Nephron (organoid): ENCODE measurements around the gene POLL.

Source experiments
- H3K27ac Mint-ChIP-seq, 3 experiments: 2 replicates each; pipeline ENCODE4 v1.8.0; 2020; ENCODE audit warnings: mixed read lengths in 3 of 3, mild to moderate bottlenecking in 2 of 3, moderate library complexity in 1 of 3
- H3K27me3 Mint-ChIP-seq: 2 replicates; pipeline ENCODE4 v1.8.0; 2021; ENCODE audit warnings: low read depth, mild to moderate bottlenecking, moderate library complexity, mixed read lengths
- H3K36me3 Mint-ChIP-seq: 2 replicates; pipeline ENCODE4 v1.8.0; 2020; ENCODE audit warnings: low read depth, mixed read lengths
- H3K4me1 Mint-ChIP-seq: 2 replicates; pipeline ENCODE4 v1.8.0; 2020; ENCODE audit warnings: mixed read lengths
- H3K4me3 Mint-ChIP-seq, 3 experiments: 2 replicates each; pipeline ENCODE4 v1.8.0; 2020; ENCODE audit warnings: mild to moderate bottlenecking in 3 of 3, mixed read lengths in 3 of 3, moderate library complexity in 2 of 3
- H3K9me3 Mint-ChIP-seq: 2 replicates; pipeline ENCODE4 v1.8.0; 2020; ENCODE audit warnings: mixed read lengths
- CTCF ChIP-seq, 3 experiments: fragments of 200-600 bp; sonication (generic); IDR thresholded peaks; one replicate each; pipeline ENCODE4 v1.5.0; 2021; ENCODE audit warnings: antibody characterized with exemption in 3 of 3; ENCODE audit not compliant: unreplicated experiment in 3 of 3

Gene POLL

GRCh38 chr10:101572785-101573184 is 15.3 kb downstream of the POLL start:
- Mint-ChIP-seq H3K4me1 (no peaks in the 10 kb centered on the region), H3K9me3 (no peaks in the 10 kb centered on the region), H3K27me3 (peaks cover 33% of the 10 kb centered on the region), H3K4me3 (no peak overlapping the region), H3K27ac (no peak overlapping the region), H3K36me3 (peaks cover 3% of the 10 kb centered on the region)
- no peak for TF ChIP-seq CTCF (IDR thresholded peaks at IDR 0.05; ENCODE audit: unreplicated experiment in 3 of 3)

- Mint-ChIP-seq H3K4me1 (peaks cover 5% of the 10 kb centered on the region), H3K36me3 (peaks cover 1% of the 10 kb centered on the region), H3K9me3 (no peaks in the 10 kb centered on the region), H3K27me3 (peaks cover 39% of the 10 kb centered on the region), H3K4me3 (no peak overlapping the region), H3K27ac (no peak overlapping the region)
- TF ChIP-seq CTCF (IDR thresholded peaks at IDR 0.05; ENCODE audit: unreplicated experiment in 3 of 3): no peak
These were observed 15.9 kb downstream of the POLL start for GRCh38 chr10:101572126-101572525.

GRCh38 chr10:101571271-101571925 is 16.7 kb downstream of the POLL start:
- no peak for TF ChIP-seq CTCF (IDR thresholded peaks at IDR 0.05; ENCODE audit: unreplicated experiment in 3 of 3)
- H3K9me3 Mint-ChIP-seq: no peaks in the 10 kb centered on the region
- H3K4me3 Mint-ChIP-seq: peak overlapping the region; percentile 63 to 80 (median 72)
- no peaks in the 10 kb centered on the region for H3K36me3 Mint-ChIP-seq
- peaks cover 10% of the 10 kb centered on the region for H3K4me1 Mint-ChIP-seq
- no peak overlapping the region for H3K27ac Mint-ChIP-seq
- peaks cover 44% of the 10 kb centered on the region for H3K27me3 Mint-ChIP-seq

GRCh38 chr10:101570428-101571270 is 17.4 kb downstream of the POLL start:
- peaks cover 10% of the 10 kb centered on the region for H3K4me1 Mint-ChIP-seq
- no peaks in the 10 kb centered on the region for H3K9me3 Mint-ChIP-seq
- peaks cover 46% of the 10 kb centered on the region for H3K27me3 Mint-ChIP-seq
- TF ChIP-seq CTCF (IDR thresholded peaks at IDR 0.05; ENCODE audit: unreplicated experiment in 3 of 3): no peak
- no peak overlapping the region for H3K27ac Mint-ChIP-seq
- peak overlapping the region; percentile 63 to 80 (median 72) for H3K4me3 Mint-ChIP-seq
- H3K36me3 Mint-ChIP-seq: no peaks in the 10 kb centered on the region

- Mint-ChIP-seq H3K9me3 (no peaks in the 10 kb centered on the region), H3K4me3 (peak overlapping the region; percentile 74 to 81 (median 80)), H3K36me3 (no peaks in the 10 kb centered on the region), H3K27me3 (peaks cover 54% of the 10 kb centered on the region), H3K4me1 (peaks cover 10% of the 10 kb centered on the region), H3K27ac (no peak overlapping the region)
- TF ChIP-seq CTCF (IDR thresholded peaks at IDR 0.05; ENCODE audit: unreplicated experiment in 3 of 3): peak; percentile 89 to 96 (median 90)
These were observed 18.2 kb downstream of the POLL start for GRCh38 chr10:101569622-101570427.
